ENCODE measurements around the gene CD300A.

GRCh38 chr17:74466828-74467184 lies 372 bp downstream of the CD300A start:
- TF ChIP-seq SIN3A (IDR thresholded peaks at IDR 0.05; ENCODE audit: low read depth) (no peak), MAX (IDR thresholded peaks at IDR 0.05) (no peak), CTCF (IDR thresholded peaks at IDR 0.05 in 2 of 3, conservative IDR thresholded peaks at IDR 0.05 in 1 of 3; ENCODE audit: borderline replicate concordance in 1 of 3, insufficient read depth in 1 of 3, low read depth in 2 of 3, low read length in 2 of 3) (no peak), POLR2AphosphoS5 (IDR thresholded peaks at IDR 0.05; ENCODE audit: low read depth, low read length) (no peak), YY1 (IDR thresholded peaks at IDR 0.05; ENCODE audit: extremely low read depth, insufficient replicate concordance, low read depth, low read length) (no peak), EZH2 (IDR thresholded peaks at IDR 0.05) (no peak), ZFX (IDR thresholded peaks at IDR 0.05) (no peak), POLR2A (IDR thresholded peaks at IDR 0.05; ENCODE audit: borderline replicate concordance, extremely low read depth, insufficient read depth, insufficient read length) (no peak), EZH2phosphoT487 (IDR thresholded peaks at IDR 0.05; ENCODE audit: borderline replicate concordance) (no peak), SP1 (IDR thresholded peaks at IDR 0.05; ENCODE audit: low read depth) (no peak)
- TF ChIP-seq, protein P1, sequence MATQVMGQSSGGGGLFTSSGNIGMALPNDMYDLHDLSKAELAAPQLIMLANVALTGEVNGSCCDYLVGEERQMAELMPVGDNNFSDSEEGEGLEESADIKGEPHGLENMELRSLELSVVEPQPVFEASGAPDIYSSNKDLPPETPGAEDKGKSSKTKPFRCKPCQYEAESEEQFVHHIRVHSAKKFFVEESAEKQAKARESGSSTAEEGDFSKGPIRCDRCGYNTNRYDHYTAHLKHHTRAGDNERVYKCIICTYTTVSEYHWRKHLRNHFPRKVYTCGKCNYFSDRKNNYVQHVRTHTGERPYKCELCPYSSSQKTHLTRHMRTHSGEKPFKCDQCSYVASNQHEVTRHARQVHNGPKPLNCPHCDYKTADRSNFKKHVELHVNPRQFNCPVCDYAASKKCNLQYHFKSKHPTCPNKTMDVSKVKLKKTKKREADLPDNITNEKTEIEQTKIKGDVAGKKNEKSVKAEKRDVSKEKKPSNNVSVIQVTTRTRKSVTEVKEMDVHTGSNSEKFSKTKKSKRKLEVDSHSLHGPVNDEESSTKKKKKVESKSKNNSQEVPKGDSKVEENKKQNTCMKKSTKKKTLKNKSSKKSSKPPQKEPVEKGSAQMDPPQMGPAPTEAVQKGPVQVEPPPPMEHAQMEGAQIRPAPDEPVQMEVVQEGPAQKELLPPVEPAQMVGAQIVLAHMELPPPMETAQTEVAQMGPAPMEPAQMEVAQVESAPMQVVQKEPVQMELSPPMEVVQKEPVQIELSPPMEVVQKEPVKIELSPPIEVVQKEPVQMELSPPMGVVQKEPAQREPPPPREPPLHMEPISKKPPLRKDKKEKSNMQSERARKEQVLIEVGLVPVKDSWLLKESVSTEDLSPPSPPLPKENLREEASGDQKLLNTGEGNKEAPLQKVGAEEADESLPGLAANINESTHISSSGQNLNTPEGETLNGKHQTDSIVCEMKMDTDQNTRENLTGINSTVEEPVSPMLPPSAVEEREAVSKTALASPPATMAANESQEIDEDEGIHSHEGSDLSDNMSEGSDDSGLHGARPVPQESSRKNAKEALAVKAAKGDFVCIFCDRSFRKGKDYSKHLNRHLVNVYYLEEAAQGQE (IDR thresholded peaks at IDR 0.05; ENCODE audit: low read depth): no peak
